ENCODE data around the gene SLC41A3.
A peak's percentile ranks its signal among the peaks of the same experiment; 100 is the strongest.

SLC41A3 gene

GRCh38 chr3:126083913-126084767 is at the start of gene SLC41A3:
SLC41A3 (minus strand) TSS chr3:126084124; CDS start chr3:126068219, 15,905 bp downstream.
- DNase-seq = peak; percentile 74

GRCh38 chr3:126133606-126134005 is 49.7 kb upstream of the SLC41A3 start:
- DNase-seq = no peak

DNA sequence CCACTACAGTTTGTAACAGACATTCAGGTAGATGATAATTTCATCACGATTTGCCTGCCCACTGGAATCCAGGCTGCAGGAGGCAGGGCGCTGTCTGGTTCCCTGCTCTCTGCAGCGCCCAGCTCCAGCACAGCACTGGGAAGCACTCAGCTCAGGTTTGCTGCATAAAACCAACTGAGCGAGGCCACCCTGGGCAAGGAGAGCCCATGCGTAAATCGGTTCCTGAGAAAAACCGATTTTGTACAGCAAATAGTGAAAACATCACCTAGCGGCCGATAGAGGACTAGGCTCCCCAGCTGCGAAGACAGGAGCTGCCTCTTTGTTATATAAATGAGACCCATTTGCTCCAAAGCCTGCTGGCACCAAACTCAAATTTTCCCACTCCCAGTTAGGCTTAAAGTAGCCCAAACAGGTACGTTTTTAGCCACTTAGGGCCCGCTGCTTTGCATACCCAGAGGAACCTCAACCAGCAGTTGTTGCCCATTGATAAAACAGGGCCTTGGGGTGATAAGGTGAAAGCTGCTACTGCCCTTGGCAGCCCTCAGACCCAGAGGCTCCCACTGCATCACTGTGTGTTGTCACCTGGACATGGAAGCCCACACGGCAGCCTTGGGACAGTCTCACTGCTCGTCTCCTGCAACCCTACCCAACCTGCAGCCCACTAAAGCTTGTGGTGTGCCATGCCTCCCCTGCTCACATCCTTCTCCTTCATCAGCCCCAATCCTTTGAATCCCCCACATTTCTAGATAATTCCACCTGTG is 49.0 kb upstream of the SLC41A3 start:
- DNase-seq = no peak

- no peak for DNase-seq
These were observed 48.2 kb upstream of the SLC41A3 start for GRCh38 chr3:126131881-126132750.

DNA sequence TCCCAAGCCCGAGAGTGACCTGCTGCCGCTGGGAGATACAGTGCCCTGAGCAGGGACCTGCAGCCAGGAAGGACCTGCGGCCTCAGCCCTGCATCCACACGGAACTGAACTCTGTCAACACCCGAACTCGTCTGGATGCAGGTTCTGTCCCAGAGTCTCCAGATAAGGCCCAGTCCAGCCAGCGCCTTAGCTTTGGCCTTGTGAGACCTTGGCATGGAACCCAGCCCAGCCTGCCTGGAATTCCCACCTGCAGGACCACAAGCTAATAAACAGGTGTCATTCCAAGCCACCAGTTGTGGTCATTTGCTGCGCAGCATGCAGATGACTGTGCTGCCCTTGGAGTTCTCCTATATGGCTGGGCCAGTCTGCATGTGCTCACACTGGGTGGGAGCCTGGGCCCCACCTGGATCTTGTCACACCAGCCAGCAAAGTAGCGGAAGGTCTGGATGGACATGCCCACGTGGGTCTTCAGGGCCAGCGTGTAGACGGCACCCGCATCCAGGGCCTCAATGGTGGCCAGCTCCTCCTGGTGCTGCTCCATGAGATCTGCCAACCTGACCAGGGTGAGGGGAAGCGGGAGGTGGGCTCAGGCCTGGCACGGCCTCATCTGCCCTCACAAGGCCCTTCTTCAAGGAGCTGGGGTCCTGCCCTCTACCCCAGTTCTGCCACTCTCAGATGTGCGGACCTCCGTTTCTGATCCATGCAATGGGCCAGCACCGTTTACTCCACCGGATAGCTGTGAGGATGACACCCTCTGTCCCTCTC is 47.2 kb upstream of the SLC41A3 start:
- DNase-seq = no peak

- DNase-seq = no peak
These were observed 46.3 kb upstream of the SLC41A3 start for GRCh38 chr3:126130081-126130855.

- DNase-seq = no peak
These were observed 45.5 kb upstream of the SLC41A3 start for GRCh38 chr3:126129398-126129891.

DNA sequence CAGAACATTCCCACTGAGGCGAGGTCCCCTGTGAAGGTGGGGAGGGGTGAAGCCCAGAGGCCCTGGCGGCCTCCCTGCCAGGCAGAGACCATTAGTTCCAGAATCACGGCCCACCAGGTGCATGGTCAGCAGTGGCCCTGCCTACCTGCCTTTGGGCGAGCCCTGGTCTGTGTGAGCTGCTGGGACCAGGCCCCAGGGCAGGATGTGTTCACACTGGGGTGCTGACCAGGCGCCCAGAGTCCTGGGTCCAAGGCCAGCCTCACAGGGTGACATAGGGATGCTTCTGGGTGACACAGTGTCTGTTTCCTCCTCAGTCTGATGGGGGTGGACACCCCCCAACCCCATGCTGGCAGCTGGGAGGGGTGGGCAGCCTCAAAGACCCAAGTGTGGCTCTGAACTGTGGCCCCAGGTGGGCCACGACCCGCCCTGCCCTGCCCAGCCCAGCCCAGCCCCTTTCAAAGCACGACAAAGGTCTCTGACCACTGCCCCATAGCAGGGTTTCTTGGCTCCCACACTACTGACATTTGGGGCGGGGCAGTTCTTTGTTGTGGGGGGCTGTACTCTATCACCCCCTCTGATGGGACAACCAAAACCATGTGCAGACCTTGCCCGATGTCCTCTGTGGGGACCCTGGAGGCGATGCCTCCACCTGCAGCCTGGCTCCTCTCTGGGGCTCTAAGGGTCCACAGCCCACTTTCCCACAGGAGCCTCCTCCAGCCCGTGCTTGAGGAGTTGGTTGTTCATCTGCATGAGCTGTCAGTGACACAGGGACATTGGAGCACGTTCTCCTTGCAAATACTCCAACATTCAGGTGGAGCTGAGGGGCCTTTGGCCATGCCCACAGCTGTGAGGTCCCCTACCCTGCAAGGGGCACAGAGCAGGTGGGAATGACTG is 44.8 kb upstream of the SLC41A3 start:
- DNase-seq = no peak

DNA sequence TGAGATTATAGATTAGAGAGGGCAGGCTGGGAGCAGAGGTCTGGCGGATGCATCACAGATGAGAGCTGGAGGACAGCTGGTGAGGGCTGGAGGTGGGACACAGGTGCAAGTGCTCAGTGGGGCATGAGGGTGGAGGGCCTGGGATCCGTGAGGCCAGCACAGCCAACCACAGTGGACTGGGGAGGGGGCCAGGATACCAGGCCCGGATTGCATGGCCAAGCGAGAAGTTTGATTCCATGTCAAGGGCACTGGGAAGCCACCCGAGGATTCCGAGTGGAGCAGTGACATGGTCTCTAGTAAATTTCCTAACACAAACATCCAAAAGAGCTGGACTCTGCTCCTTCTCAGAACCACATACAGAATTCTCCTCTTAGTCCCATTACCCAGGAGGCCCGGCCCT is 44.0 kb upstream of the SLC41A3 start:
- no peak for DNase-seq

- DNase-seq = no peak
These were observed 43.5 kb upstream of the SLC41A3 start for GRCh38 chr3:126127452-126127851.

DNA sequence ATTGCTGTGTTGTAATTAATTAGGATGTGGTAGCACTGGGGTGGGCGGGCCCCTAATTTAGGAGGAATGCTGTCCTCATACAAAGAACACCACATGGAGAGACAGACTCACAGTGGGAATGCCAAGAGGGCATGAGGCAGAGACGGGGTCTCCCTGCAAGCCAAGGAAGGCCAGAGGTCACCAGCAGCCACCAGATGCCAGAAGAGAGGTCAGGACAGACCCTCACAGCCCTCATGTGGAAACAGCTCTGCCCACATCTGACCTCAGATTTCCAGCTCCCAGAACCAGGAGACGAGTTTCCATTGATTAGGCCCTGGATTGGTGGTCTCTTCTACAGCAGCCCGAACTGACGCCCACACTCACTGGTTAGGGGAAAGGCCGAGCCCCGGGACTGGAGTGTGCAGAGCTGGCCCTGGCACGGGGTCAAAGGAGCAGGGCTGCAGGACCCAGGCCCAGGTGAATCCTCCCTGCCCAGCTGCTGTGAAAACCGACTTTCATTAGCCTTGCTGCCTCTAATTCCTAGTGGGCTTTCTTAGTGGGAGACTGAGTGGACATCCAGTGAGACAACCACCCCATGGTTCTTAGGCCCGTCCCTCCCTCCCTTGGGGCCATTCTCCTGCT is 43.0 kb upstream of the SLC41A3 start:
- no peak for DNase-seq

DNA sequence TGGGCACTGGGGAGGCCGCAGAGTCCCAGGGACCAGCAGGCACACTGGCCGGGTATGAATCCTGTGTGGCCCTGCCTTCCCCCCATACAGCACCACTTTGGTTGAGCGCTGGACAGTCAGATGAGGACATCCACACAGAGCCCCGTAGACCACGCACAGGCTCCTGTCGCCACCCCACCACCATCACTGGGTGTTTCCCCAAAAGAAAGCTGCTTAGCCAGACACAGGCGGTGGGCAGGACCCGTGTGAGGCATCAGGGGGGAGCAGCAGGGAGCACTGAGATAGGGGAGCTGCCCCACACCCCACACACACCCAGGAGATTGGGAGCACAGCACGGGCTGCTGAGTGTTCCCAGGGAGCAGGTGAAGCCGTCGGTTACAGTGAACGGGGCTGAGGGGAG is 42.4 kb upstream of the SLC41A3 start:
- no peak for DNase-seq

DNA sequence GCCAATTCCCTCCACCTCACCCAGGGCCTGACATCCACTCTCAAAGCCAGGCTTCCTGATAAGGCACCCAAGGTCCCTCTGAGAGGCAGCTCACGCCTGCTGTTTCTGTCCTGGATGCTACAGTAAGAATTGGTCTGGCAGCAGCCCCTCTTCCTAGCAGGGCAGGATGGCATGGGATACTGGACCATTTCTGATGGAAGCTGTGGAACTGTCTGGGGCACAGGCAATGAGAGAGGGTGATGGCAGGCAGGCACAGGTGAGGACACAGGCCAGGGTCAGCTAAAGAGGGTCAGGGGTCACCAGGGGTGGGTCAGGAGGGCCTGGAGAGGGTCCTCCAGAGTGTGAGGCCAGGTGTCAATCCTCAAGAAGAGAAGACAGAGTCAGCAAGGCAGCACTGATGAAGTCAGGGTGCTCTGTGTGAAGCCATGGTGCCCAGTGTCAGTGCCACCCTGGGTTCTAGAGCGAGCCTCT is 41.9 kb upstream of the SLC41A3 start:
- DNase-seq = no peak

- no peak for DNase-seq
These were observed 41.4 kb upstream of the SLC41A3 start for GRCh38 chr3:126125341-126125740.

- DNase-seq = no peak
These were observed 41.0 kb upstream of the SLC41A3 start for GRCh38 chr3:126124896-126125295.

DNA sequence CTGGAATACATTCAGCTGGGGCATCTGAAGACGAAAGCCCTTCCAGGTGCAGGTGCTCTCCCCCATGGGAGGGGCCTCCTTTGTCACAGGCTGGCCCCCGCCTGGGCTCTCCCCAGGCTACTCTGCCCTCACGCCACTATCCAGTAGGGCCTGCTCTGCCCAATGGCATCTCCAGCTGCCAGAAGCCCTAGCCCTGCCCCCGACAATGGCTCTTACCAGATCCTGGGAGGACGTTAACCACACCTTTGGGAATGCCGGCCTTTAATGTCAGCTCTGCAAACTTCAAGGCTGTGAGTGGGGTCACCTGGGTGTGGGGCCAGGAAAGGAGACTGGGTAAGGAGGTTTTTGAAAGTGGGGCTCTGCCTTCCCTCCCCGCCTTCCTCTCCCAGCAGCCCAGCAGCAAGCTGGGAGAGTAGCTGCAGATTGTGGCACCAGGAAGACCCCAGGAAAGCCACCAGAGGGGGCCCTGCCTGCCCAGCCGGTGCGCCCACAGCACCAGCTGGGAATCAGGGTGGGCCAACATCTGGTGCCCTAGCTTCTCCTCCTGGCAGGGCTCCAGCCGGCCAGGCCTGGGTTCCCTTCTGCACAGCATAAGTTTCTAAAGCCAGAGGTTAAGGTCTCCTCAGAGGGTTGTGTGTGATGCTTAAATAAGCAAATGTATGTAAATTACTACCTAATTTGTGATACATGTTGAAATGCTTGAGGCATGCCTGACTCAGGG is 40.4 kb upstream of the SLC41A3 start:
- no peak for DNase-seq

DNA sequence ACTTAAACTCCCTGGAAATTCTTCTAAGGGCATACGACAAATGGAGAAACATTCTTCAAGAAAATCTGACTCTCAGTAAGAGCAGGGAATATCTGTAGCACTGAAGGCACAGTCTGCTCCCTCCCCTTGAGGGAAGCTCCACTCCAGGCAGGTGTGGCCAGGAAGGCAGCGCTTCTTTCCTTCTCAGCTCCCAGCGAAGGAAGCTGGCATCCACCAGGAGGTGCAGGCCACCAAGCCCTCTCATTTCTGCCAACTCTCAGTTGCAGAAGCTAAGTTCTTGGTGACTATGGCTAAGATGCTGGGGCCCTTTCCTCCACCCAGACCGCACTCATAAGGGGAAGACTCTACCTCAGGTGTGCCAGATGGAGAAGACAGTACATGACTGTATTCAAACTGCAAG is 37.7 kb upstream of the SLC41A3 start:
- no peak for DNase-seq

DNA sequence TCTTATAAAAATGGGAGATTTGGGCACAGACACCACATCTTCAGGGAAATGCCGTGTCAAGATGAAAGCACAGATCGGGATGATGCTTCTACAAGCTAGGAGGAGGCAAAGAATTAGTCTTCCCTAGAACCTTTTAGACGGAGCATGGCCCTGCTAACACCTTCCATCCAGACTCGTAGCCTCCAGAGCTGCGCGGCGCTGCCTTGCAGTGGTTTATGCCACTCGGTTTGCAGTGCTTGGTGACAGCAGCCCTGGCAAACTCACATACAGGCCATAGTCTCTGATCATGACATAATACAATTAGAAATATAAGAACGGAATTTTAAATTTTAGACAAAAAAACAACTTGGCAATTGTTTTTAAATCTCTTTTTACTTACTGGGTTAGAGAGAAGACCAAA is 37.1 kb upstream of the SLC41A3 start:
- no peak for DNase-seq

DNA sequence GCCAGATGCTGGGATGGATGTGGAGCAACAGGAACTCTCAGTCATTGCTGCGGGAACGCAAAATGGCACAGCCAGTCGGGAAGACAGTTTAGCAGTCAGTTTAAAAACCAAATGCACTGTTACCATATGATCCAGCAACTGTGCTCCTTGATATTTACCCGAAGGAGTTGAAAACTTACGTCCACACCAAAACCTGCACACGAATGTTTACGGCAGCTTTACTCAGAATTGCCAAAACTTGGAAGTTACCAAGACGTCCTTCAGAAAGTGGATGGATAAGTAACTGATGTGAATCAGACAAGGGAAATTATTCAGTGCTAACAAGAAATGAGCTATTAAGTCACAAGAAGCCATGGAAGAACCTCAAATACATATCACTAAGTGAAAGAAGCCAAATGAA is 36.1 kb upstream of the SLC41A3 start:
- DNase-seq = no peak

Data from MV-4-11 (cell line).